ENCODE measurements around the gene NEURL3.
"Not testable (repeated sequence)": the region's sequence is repeated elsewhere in the genome, so short reads cannot be mapped to it uniquely, and the experiment has no call there.

The NEURL3 gene, protein sequence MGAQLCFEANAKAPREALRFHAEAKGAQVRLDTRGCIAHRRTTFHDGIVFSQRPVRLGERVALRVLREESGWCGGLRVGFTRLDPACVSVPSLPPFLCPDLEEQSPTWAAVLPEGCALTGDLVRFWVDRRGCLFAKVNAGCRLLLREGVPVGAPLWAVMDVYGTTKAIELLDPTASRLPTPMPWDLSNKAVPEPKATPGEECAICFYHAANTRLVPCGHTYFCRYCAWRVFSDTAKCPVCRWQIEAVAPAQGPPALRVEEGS

DNA sequence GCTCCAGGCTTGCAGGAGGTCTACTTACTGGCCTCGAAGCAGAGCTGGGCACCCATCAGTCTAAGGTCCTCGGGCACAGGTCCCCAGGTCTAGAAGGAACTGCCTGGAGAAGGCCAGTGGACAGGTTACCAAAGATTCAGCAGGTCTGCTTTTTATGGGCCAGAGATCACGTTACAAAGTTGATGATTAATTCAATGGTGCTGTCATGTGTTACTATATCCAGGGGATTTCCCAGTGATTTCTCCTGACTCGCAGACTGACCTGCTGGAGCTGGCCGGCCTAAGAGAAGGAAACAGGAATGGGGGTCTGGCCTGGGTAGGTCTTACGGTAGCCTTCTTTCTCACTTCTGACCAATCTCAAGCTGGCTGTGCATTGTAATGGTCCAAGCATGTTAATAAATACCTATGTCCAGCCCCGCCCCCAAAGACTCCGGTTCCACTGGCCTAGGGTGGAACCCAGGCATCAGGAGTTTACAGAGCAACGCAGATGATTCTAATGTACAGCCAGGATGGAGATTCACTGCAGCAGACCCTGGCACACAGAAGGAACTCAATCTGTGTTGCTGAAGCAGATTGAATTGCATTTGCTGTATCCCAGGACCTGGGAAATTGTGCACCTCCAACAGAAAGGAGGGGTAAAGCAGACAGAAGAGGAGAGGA lies at the start of gene NEURL3:
Gene NEURL3, minus strand, starts transcription at position 127 of the 659 bp plus-strand sequence. Its CDS starts 71 bp downstream, at position 56.
- DNase-seq: no peak

GRCh38 chr2:96554293-96555145 lies 49.4 kb upstream of the NEURL3 start:
- DNase-seq: peak; percentile 80

GRCh38 chr2:96553957-96554292 lies 48.8 kb upstream of the NEURL3 start:
- not testable (repeated sequence) for DNase-seq

DNA sequence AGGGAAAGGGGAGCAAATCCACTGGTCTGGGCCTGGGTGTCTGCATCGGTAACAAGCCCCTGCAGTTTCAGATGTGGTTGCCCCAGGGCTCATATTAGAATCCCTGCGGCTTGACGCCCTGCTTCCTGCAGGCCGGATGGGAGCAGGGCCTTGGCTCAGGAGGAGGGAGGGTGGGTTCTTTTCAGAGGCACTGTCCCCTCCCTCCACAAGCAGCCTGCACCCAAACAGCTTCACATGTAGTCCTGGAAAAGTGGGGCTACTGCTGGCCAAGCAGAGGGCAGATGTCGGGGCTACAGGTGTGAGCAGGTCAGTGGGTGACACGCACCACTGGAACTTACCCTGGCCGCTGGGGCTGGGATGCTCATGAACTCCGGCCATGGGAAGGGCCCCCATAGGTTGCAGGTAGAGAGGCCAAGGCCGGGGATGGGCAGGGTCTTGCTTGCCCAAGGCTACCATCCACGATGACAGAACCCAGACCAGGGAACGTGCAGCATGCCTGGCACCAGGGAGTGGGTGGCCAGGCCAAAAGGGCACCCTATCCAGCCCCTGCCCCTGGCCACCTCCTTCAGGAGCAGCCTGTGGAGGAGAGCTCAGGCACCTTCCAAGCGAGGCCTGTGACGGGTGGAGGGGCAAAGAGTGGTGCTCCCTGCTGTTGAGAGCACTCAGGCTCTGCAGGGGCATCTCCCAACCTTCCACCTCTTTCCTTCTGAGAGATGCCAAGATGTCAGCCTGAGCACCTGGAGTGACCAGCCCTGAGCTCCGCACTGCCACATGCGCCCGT lies 48.2 kb upstream of the NEURL3 start:
- no peak for DNase-seq

- DNase-seq: no peak
These were observed 47.4 kb upstream of the NEURL3 start for GRCh38 chr2:96552315-96553175.

- DNase-seq: no peak
These were observed 46.6 kb upstream of the NEURL3 start for GRCh38 chr2:96551605-96552314.

DNA sequence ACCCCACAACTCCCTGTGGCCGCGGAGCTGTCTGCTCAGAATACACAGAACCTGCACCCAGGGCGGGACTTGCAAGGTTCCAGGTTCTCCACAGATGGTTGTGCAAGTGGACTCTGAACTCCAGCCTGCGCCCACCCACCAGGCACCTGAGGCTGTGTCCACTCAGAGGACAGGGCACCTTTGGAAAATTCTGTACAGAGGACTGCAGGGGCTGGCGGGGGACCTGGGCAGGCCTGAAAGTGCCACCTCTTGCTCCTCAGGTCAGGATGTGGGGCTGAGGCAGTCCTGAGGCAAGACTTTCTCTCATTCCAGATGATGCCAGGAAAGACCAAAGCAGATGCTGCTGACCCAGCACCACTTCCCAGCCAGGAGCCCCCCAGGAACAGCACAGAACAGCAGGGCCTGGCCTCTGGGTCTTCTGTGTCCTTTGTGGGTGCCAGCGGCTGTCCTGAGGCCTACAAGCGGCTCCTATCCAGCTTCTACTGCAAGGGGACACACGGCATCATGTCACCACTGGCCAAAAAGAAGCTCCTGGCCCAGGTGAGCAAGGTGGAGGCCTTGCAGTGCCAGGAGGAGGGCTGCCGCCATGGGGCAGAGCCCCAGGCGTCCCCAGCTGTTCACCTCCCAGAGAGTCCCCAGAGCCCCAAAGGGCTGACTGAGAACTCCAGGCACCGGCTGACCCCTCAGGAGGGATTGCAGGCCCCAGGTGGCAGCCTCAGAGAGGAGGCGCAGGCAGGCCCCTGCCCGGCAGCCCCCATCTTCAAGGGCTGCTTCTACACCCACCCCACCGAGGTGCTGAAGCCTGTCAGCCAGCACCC lies 45.8 kb upstream of the NEURL3 start:
- no peak for DNase-seq

GRCh38 chr2:96549967-96550786 lies 45.0 kb upstream of the NEURL3 start:
- no peak for DNase-seq

GRCh38 chr2:96549466-96549785 lies 44.3 kb upstream of the NEURL3 start:
- no peak for DNase-seq

DNA sequence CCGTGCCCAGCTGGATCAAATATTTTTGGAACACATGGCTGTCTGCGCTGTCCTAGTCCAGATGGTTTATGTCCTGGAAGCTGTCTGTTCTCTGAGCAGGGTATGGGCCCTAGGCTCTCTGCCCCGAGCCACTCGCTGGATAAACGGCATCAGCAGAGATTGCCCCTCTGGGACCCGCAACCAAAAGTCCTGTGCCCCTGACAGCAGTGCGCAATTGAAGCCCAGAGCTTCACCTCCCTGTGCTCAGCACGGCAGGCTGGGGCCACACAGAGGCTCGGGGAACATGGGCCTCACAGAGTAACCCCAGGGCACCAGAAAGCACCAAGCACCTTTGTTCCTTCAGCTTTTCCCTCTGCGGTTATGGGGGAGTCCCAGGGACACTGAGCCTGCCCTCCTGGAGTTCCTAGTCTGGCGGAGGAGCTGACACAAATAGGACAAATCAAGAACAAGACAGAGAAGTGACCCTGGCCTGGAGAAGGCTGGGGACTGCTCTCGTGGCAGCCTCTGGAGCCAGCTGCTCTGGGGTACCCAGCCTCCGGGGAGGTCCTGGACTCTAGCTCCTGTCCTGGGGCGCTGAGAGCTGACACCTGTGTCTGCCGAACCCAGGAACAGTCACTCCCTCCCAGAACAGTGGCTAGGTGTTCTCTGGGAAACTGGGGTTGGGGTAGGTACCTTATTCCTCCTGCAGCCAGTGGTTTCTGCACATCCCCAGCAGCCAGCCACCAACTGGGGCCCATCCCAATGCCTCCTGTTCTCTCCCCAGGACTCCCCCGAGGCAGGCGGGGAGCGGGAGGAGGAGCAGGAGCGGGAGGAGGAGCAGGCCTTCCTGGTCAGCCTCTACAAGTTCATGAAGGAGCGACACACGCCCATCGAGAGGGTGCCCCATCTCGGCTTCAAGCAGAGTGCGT lies 43.7 kb upstream of the NEURL3 start:
- DNase-seq: no peak

GRCh38 chr2:96547731-96548171 lies 42.6 kb upstream of the NEURL3 start:
- no peak for DNase-seq

DNA sequence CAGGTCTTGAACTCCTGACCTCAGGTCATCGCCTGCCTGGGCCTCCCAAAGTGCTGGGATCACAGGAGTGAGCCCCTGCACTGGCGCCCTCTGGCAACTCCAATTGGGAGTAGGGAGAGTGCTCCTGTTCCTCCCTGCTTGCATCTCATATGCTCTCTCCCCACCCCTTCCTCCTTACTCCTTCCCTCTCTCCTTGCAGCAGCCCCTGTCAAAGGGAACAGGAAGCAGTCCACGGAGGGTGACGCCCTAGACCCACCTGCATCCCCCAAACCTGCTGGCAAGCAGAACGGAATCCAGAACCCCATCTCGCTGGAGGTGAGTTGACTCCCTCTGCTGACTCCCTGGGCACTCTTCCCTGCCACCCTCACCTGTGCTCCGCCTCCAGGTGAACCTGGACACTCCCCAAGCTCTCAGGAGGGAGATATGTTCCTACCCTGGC lies 42.1 kb upstream of the NEURL3 start:
- DNase-seq: no peak

DNA sequence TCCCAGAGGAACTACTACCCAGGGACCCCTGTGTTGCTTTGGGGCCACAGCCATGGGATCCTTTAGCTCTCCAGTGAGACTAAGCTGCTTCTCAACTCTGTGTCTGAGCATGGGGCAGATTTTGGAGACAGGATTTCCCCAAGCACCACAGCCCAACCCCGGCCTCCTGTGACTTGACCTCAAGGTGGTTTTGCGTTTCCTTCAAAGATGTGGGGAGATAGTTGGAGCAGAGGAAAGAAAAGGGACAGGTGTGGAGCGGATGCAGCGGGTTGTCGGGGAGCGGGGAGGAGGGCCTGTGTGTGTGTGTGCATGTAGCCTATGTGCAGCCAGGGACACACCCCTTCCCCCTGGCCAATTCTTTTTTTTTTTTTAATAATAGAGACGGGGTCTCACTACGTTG lies 41.6 kb upstream of the NEURL3 start:
- DNase-seq: peak; percentile 27

DNA sequence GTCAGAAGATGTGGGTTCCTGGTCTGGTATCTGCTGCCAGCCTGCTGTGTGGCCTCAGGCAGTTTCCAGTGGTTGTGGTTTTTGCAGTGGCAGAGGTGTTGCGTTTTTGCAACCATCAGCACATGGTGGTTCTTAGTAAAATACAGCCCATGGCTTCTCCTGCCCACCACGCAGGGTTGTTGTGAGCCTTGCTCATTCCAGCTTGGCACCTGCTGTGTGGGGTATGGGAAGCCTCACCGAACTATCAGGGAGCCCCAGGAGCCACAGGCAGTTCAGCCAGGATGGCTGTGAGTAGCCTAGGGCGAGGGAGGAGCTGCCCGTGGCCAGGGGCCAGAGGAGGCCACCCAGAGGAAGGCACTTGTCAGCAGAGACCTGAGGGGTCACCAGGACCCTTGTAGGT lies 41.2 kb upstream of the NEURL3 start:
- no peak for DNase-seq

DNA sequence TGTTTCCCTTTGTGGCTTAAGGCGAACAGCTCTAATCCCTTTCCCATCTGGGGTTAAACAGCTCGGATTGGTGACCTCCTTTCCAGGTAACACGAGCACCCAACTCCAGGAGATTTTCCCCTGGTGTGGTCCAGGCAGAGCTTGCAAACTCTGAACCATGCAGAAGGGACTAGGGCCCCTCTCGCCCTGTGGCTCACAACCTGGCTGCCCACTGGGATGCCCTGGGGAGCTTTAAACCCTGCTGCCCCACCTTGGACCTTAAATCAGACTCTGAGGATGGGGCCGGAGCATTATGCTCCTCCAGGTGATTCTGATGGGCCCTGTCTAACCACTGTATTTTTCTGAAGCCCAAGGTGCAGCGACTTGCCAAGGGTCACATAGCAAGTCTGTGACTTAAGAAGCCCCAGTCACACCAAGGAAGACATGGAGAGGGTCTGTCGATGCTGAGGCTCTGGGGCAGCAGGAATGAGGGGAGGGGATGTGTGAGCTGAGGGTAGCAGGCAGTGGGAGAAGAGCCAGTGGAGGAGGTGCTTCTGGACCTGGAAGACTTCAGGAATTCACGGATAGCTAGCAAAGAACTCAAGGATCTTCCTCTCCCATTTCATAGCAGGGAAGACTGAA lies 37.3 kb upstream of the NEURL3 start:
- DNase-seq: no peak

DNA sequence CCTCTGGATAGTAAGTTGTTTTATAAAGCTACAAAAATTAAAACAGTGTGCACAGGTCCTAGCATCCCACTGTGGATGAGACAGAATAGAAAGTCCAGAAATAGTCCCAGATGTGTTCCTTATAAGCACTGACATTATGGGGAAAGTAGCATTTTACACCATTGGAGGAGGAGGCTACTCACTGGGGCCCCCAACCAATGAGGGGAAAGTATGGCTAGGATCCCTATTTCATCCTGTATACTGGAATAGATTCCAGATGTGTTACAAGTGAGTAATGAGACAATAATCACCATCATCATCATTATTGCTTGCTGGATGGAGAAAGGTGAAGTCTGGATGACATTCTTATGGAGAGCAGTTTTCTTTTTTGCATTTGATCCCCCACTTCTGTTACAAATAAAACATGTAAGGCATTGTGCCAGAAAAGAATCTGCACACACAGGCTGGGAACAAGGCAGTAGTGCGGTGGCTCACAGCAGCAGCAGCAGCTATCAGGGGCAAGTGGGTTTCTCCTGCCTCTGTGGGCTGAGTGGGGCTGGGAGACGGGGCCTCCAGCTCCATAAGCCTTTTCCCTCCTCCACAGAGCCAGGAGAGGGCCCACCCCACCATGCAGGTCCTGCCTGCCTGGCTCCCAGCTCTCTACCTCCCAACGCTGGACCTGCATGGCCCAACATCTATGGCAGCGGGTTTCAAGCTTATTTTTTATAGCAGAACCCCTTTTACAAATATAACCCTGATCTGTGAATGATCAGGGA lies 36.4 kb upstream of the NEURL3 start:
- DNase-seq: no peak

DNA sequence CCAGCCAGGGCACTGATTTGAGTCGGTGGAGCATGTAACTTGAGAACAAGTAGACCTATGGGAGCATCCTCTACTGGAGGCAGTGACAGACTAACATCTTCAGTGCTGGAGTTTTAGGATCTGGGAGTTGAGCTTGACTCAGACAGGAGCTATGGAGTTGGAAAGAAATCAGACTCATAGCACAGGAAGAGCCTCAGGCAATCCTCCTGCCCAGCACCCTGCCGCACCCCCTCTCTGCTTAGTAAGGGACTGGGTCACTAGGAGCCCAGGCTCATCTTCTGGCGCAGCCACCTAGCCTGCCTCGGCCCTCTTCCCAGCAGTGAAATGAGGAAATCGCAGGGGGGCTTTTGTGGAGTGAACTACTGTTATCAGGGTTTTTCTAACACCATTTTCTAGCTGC lies 35.0 kb upstream of the NEURL3 start:
- DNase-seq: no peak
